Breast epithelium (tissue), 4 donors: Measurements from ENCODE around the gene BRF1. TPM values are rescaled to one million over a fixed set of nuclear protein-coding genes. Genes with fewer than 3 reads are reported as not detected.

ENCODE experiments used
- DNase-seq, 2 donors: peaks; one replicate each; pipeline ENCODE4 v3.0.0-alpha.2; 2019; ENCODE audit warnings: low spot score in 2 of 2
- H3K27ac ChIP-seq, 2 donors: fragments of 200-600 bp; sonication (generic) in 1 of 2; one replicate each; pipeline ENCODE4 v1.5.1; 2016 to 2019; ENCODE audit warnings: mild to moderate bottlenecking in 1 of 2
- H3K27me3 ChIP-seq, 2 donors: fragments of 200-600 bp; sonication (generic) in 1 of 2; one replicate each; pipeline versions ENCODE4 v1.5.1 to v1.6.0; 2017 to 2019; ENCODE audit warnings: control low read depth in 1 of 2, mild to moderate bottlenecking in 1 of 2
- H3K36me3 ChIP-seq: fragments of 200-600 bp; one replicate; pipeline ENCODE4 v1.5.1; 2019
- H3K4me1 ChIP-seq, 2 donors: fragments of 200-600 bp; sonication (generic); one replicate each; pipeline ENCODE4 v1.5.1; 2016 to 2019; ENCODE audit warnings: control low read depth in 1 of 2
- H3K4me3 ChIP-seq, 3 donors: fragments of 200-600 bp; sonication (generic); 1 replicate in 2 of 3; 2 replicates in 1 of 3; pipeline ENCODE4 v1.5.1; 2016 to 2019; ENCODE audit warnings: mild to moderate bottlenecking in 3 of 3, moderate library complexity in 2 of 3
- H3K9me3 ChIP-seq, 2 donors: fragments of 200-600 bp; sonication (generic) in 1 of 2; one replicate each; pipeline ENCODE4 v1.5.1; 2016 to 2019; ENCODE audit warnings: control low read depth in 1 of 2
- POLR2A ChIP-seq: fragments of 450-650 bp; IDR thresholded peaks from one replicate; pipeline ENCODE4 v1.6.1; 2016; ENCODE audit warnings: antibody characterized with exemption, mild to moderate bottlenecking, moderate library complexity
- POLR2AphosphoS5 ChIP-seq, 3 donors: sonication (generic); formaldehyde crosslinking; IDR thresholded peaks; one replicate each; pipeline ENCODE4 v1.6.1; 2017; ENCODE audit warnings: antibody characterized with exemption in 3 of 3
- intact Hi-C: fragments of 100-400 bp; cut with DNase I; formaldehyde crosslinking; loops from one replicate; pipeline ENCODE4 v1.15.1; 2023; ENCODE audit warnings: low total_unique reads
- total RNA-seq, 3 donors: library from RNA; depleted of rRNA; stranded (reverse); fragments of >200 nt; gene quantifications; one replicate each; pipeline ENCODE4 v1.1.0, GENCODE V29; 2016
- TF ChIP-seq, protein P1 (sequence below), 3 donors: fragments of 450-650 bp; IDR thresholded peaks; one replicate each; pipeline ENCODE4 v1.5.1; 2016 to 2017; ENCODE audit warnings: antibody characterized with exemption in 3 of 3, mild to moderate bottlenecking in 3 of 3, moderate library complexity in 3 of 3

Gene BRF1
- total RNA-seq, 3 donors from 2014 or later, result 30.2 to 45.6 (median 38.6) TPM

DNA sequence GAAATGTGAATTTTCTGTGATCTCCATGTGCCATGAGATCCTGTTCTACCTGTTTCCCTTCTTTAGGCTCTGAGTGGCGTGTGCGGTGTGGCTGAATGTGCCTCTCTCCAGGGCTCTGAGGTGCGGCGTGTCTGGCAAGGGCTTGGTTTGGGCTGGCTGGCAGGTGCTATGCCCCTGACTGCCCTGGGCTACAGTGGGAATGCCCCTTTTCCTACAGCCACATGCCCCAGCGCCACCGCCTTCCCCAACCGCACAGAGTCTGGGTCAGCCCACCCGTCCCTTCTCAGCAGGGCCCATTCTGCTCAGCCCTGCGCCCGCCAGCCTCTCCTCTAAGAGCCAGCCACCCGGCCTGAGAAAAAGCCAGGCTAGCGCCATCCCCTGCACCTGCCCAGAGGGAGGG is 27.7 kb downstream of the BRF1 start:
- no peak overlapping the region for H3K4me3 ChIP-seq
- H3K4me1 ChIP-seq, result no peaks in the 10 kb centered on the region
- peak; percentile 32 to 74 for DNase-seq
- no peaks in the 10 kb centered on the region for H3K9me3 ChIP-seq
- peak overlapping the region; percentile 8 to 19 for H3K27ac ChIP-seq
- no peaks in the 10 kb centered on the region for H3K27me3 ChIP-seq
- H3K36me3 ChIP-seq, result no peaks in the 10 kb centered on the region
- no peak for TF ChIP-seq POLR2AphosphoS5 (IDR thresholded peaks at IDR 0.05)
- intact Hi-C loops, result no loop called here

DNA sequence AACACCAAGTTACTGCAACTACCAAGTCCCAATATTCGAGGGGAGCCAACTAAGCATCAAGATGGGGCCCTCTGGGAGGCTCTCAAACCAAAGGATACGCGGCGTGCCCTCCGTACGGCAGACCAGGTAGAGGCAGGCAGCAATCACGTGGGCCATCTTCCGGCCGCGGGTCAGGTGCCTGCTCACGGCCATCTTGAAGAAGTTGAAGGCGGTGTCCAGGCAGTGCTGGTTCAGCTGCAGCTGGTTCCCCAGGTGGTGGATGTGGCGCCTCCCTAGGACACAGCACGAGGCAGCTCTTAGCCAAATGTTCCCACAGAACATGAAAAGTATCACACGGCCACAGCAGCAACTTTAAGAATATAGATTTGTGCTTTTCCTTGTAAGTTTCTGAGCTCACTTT is 28.2 kb downstream of the BRF1 start:
- H3K27ac ChIP-seq, result no peak overlapping the region
- no peaks in the 10 kb centered on the region for H3K9me3 ChIP-seq

DNA sequence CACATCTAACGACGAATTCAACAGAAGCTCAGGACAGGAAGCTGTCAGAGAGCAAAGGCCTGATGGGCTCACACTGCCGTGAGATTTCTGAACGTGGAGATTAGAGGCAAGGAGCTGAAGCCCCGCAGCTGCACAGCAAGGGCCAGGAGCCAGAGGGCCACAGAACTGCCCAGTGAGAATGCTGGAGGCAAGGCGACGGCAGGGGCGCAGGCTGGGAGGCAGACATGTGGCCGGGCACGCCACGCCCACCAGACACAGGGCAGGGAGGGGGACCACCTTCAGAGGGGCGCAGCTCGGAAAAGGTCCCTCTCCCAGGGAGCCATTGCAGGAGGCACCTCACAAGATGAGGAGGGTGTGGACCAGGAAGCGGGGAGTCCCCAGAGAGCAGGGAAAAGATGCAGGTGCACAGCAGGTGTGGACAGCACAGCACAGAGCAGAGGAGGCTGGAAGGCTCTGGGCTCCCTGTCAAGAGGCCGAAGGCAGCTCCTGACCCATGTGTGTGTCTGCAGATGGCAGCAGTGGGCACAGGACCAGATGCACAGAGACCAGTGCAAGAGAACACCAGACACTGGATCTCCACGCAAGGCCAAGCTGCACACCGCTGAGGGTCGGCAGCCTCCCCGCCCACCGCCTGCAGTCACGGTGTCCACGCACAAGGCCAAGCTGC is 29.4 kb downstream of the BRF1 start:
- TF ChIP-seq, protein P1, sequence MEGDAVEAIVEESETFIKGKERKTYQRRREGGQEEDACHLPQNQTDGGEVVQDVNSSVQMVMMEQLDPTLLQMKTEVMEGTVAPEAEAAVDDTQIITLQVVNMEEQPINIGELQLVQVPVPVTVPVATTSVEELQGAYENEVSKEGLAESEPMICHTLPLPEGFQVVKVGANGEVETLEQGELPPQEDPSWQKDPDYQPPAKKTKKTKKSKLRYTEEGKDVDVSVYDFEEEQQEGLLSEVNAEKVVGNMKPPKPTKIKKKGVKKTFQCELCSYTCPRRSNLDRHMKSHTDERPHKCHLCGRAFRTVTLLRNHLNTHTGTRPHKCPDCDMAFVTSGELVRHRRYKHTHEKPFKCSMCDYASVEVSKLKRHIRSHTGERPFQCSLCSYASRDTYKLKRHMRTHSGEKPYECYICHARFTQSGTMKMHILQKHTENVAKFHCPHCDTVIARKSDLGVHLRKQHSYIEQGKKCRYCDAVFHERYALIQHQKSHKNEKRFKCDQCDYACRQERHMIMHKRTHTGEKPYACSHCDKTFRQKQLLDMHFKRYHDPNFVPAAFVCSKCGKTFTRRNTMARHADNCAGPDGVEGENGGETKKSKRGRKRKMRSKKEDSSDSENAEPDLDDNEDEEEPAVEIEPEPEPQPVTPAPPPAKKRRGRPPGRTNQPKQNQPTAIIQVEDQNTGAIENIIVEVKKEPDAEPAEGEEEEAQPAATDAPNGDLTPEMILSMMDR (IDR thresholded peaks at IDR 0.05), result no peak
- no peak for TF ChIP-seq POLR2AphosphoS5 (IDR thresholded peaks at IDR 0.05)
- no peak for TF ChIP-seq POLR2A
- no peak overlapping the region for H3K4me3 ChIP-seq
- H3K36me3 ChIP-seq, result no peaks in the 10 kb centered on the region
- no peaks in the 10 kb centered on the region for H3K27me3 ChIP-seq
- H3K9me3 ChIP-seq, result no peaks in the 10 kb centered on the region
- intact Hi-C loops, result no loop called here
- no peak overlapping the region for H3K27ac ChIP-seq
- no peak for DNase-seq
- H3K4me1 ChIP-seq, result no peaks in the 10 kb centered on the region

More for the DNA sequence above, 28.2 kb downstream of the BRF1 start:
- no peak for TF ChIP-seq POLR2A
- TF ChIP-seq, protein P1 (IDR thresholded peaks at IDR 0.05), result no peak
- TF ChIP-seq POLR2AphosphoS5 (IDR thresholded peaks at IDR 0.05), result no peak
- DNase-seq, result no peak
- H3K4me3 ChIP-seq, result no peak overlapping the region
- H3K27me3 ChIP-seq, result no peaks in the 10 kb centered on the region
- no peaks in the 10 kb centered on the region for H3K4me1 ChIP-seq
- no peaks in the 10 kb centered on the region for H3K36me3 ChIP-seq
- intact Hi-C loops, result no loop called here

DNA sequence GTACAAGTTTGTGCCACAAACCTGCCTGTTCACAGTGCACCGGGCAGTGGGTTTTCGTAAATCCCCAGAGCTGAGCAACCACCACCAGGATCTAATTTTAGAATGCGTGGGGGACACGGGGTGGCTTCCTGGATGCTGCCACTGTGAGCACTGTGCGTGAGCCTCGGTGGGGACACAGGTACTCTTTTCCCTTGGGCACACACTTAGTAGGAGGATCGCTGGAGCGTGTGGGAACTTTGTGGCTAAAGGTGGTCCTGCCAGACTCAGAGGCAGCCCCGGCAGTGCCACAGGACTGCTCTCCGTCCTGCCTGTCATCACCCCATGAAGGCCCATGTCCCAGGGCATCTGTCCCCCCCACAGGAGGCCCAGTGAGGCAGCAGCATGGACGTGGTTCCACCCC is 31.4 kb downstream of the BRF1 start:
- TF ChIP-seq, protein P1 (IDR thresholded peaks at IDR 0.05), result no peak
- no peak for TF ChIP-seq POLR2AphosphoS5 (IDR thresholded peaks at IDR 0.05)
- TF ChIP-seq POLR2A, result no peak
- Histone ChIP-seq H3K36me3 (no peaks in the 10 kb centered on the region), H3K4me3 (no peak overlapping the region), H3K27ac (no peak overlapping the region), H3K9me3 (no peaks in the 10 kb centered on the region), H3K27me3 (no peaks in the 10 kb centered on the region), H3K4me1 (no peaks in the 10 kb centered on the region)
- intact Hi-C loops, result no loop called here
- no peak for DNase-seq

DNA sequence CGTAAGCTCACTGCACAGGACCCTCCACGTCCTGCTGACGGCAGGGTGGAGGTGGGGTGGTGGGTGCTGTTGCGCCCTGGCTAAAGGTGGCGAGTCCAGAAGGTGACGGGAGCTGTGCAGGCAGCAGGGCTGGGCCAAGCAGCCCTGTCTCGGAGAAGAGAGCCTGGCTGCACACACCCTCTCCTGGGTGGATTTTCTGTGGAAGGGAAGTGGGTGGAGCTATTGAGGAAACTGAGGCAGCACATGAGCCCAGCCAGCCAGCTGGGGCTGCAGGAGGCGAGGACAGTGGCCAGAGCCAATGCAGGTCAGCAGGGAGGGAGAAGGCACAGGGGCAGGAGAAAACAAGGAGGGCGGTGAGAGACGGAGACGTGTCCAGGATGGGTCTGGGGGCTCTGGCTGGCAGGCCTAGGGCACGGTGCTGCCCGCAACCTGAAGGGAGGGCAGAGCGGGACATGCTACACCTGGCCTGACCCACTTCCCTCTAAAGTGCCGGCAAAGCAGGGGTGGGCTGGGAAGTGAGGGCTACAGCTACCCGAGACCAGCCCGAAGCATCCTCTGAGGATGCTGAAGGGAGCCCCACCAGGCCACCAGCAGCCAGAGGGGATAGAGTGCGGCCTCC is 32.0 kb downstream of the BRF1 start:
- Histone ChIP-seq H3K4me3 (no peak overlapping the region), H3K27ac (peak overlapping the region in 1 of 2 donors; percentile 9), H3K9me3 (no peaks in the 10 kb centered on the region), H3K4me1 (no peaks in the 10 kb centered on the region), H3K27me3 (no peaks in the 10 kb centered on the region), H3K36me3 (no peaks in the 10 kb centered on the region)
- no peak for DNase-seq
- intact Hi-C loops, result no loop called here
- TF ChIP-seq POLR2A (no peak), POLR2AphosphoS5 (IDR thresholded peaks at IDR 0.05) (no peak)
- TF ChIP-seq, protein P1 (IDR thresholded peaks at IDR 0.05), result no peak
